GM18511 (cell line): ENCODE measurements around the gene PTCD2.

Experiments used
- ATAC-seq: cut with Tn5 transposase; IDR thresholded peaks from one replicate; pipeline ENCODE4 v1.9.1; 2021; ENCODE audit warnings: mild to moderate bottlenecking, moderate library complexity; ENCODE audit not compliant: unreplicated experiment

The PTCD2 gene

GRCh38 chr5:72296256-72296655, 23.9 kb upstream of the PTCD2 start:
- ATAC-seq: no peak

- ATAC-seq: peak; percentile 46
Observed at GRCh38 chr5:72298136-72298535, 22.0 kb upstream of the PTCD2 start.

GRCh38 chr5:72298711-72299110, 21.5 kb upstream of the PTCD2 start:
- ATAC-seq: no peak

DNA sequence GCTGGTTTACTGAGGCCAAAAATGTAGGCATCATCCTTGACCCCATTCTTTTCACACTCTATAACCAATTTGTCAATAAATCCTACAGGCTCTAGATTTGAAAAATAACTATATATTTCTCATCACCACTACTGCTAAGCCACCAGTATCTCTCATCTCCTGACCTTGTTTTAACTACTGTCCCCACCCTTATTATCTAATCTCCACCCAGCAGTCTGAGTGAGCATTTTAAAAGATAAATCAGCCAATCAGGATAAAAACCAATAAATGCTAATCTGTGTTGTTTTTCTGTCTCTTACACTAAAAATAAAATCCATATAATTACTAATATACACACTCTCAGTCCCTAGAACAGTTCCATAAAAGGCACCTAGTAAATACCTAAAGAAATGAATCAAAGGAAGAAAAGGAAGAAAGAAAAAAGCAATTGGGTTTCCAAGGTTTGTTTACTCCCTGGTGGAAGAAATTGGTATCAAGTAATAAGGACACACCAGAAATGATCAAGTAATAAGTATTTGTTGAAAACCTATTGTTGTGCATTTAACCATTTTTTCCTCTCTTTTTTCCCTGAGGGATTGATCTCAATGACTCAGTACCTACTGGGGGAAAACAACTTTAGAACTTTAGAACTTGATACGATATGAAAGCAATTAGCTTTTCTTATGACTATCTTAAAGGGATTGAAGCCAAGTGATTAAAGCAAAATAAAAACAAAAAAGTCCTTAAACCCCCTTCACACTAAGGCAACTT, 19.4 kb upstream of the PTCD2 start:
- no peak for ATAC-seq

DNA sequence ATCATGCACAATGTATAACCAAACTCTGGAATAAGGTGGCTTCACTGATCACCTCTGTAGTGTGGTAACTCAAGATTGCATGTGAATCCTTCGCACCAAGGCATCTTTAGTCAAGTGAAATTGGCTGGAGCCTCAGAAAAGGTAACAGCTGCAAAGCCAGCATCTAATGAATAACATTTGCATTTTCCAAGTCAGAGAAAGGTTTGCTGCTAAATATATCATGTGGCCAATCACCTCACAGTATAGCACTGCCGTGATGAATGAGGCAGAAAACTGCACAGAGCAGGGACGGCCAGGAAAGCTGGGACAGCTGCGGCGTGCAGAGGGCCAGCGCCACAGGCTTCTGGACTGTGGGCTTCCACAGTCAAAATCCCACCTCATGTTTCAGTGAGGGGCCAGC, 18.6 kb upstream of the PTCD2 start:
- peak; percentile 78 for ATAC-seq

DNA sequence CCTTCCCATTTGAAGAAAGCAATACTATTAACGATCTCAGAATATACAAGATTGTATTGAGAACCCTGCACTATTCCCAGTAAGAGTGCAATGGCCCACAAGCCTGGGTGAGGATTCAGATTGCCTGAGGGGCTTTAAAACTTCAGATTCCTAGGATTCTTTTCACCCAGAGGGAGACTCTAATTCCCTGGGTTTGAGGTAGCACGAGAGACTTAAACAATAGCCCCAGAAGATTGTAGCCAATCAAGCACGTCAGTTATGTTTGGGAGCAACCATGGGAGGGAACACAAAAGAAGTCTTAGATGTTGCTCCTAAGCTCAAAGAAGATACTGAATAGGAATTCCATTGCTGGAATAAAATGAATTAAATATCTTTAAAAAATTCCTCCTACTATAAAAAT, 18.0 kb upstream of the PTCD2 start:
- no peak for ATAC-seq

- ATAC-seq: no peak
Observed at GRCh38 chr5:72305194-72306142, 14.7 kb upstream of the PTCD2 start.

GRCh38 chr5:72307573-72307967, 12.6 kb upstream of the PTCD2 start:
- peak; percentile 0 for ATAC-seq

- peak; percentile 94 for ATAC-seq
Observed at GRCh38 chr5:72307968-72308852, 12.0 kb upstream of the PTCD2 start.

GRCh38 chr5:72308853-72309191, 11.4 kb upstream of the PTCD2 start:
- ATAC-seq: no peak

DNA sequence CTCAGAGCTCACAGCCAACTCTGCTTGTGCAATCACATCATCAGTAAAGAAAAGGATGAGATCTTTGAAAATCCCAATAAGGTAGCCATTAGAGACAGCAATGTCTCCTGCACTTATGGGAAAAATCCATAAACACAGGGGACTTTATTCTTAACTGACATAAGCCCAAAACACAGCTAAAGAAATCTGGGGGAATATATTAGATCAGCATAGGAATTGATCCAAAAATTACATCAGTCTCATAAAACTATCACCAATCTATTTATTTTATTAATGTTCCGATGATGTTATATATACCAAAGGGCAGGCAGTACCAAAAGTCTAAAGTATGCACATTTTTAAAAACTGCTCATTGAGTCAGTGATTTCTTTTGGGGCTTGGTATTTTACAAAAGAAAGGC, 7.0 kb upstream of the PTCD2 start:
- no peak for ATAC-seq

- ATAC-seq: no peak
Observed at GRCh38 chr5:72314571-72315172, 5.5 kb upstream of the PTCD2 start.

DNA sequence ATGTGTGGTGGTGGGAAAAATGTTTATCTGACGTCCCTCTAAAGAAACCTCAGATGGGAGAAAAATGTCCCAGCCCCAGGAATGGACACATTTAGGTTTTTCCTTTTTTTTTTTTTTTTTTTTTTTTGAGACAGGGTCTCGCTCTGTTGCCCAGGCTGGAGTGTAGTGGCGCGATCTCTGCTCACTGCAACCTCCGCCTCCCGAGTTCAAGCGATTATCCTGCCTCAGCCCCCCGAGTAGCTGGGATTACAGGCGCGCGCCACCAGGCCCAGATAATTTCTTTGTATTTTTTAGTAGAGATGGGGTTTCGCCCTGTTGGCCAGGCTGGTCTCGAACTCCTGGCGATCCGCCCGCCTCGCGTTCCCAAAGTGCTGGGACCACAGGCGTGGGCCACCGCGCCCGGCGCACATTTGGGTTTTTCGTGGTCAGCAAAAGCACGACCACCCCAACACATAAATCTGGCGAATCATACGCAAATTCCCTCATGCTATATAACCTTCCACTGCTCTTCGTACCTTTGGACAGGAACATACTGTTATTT, 668 bp upstream of the PTCD2 start:
- ATAC-seq: peak; percentile 14

DNA sequence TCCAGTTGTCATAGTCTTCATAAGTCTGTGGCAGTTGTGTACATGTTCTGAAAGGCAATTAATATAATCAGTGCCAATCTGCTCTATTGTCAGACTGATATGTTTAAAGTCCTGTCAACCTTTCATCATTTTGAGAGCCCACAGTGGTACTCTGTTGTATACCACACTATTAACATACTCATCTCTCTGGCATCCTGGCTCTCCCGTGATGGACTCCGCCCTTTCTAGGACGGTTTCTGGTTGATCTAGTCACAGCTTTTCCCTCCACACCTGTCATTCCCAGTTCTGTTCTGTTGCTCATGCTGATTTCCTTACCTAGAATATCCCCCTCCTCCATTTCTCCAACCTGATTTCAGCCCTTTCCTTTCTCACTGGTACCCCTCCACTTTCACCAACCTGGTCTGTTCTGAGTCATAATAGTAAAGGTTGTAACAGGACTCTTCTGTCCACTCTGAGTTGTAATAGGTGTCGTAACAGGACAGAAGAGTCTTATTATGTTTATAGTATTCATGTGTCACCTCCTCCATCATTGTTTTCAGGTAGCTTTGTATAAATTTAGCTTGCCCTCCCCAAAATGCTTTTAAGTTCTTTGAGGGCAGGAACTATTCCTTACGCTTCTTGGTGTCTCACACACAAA, 4.1 kb downstream of the PTCD2 start:
- no peak for ATAC-seq

- no peak for ATAC-seq
Observed at GRCh38 chr5:72325566-72326305, 5.6 kb downstream of the PTCD2 start.

DNA sequence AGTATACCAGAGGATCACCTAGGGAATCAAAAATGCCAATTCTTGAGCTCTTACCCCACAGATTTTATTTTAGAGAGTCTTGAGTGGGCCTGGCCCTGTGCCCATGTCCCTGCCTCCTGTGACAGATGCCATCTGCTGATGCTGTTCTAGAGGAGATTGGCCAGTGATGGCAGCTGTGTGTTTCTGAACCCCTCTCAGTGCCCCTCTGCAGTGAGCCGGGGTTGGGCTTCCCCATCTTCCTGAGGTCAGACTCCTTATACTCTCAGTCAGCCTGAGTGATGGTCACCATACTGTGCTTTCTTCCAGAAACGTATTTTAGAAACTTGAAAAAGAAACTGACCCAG, 6.1 kb downstream of the PTCD2 start:
- no peak for ATAC-seq

DNA sequence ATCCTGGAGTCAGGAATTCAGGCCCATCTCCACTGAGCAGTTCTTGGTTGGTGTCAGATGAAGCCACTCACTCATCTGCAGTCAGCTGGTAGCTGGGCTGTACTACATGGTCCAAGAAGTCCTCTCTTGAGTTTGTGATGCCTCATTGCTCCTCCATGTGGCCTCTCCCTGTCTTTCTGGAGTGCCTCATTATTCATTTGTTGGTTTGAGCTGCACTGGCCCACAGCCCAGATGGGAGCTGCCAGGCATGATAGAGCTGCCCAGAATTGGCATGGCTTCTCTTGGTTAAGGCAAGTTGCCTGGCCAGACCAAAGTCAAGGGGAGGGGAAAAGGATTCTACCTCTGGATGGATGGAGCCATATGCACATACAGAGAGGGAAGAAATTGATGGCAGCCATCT, 8.0 kb downstream of the PTCD2 start:
- no peak for ATAC-seq

GRCh38 chr5:72330712-72331111, 10.5 kb downstream of the PTCD2 start:
- ATAC-seq: no peak

GRCh38 chr5:72337159-72337558, 17.0 kb downstream of the PTCD2 start:
- no peak for ATAC-seq
